HCT116 (cell line): ENCODE measurements around the gene IL20. TPM values are rescaled to one million over a fixed set of nuclear protein-coding genes. Genes with fewer than 3 reads are reported as not detected.

Experiments
- ATAC-seq: fragments of 200-7000 bp; cut with Tn5 transposase; 2 replicates; pipeline ENCODE4 v1.9.1; 2020; ENCODE audit warnings: mild to moderate bottlenecking, moderate library complexity
- BruUV-seq: library from RNA; stranded (reverse); fragments of 400-500 nt; replicated peaks from 2 replicates; lab custom pipeline; 2021; lab: Mats Ljungman, UMichigan
- CTCF ChIA-PET: fragments of 300-600 bp; sonication (Branson Sonifier 250); formaldehyde crosslinking; loops from one replicate; lab custom pipeline; 2021; ENCODE audit warnings: antibody characterized with exemption; lab: Charles Lee
- POLR2A ChIA-PET: fragments of 300-600, 350-600 bp; sonication (Branson Sonifier 250); formaldehyde crosslinking; loops from one replicate; lab custom pipeline; 2021; ENCODE audit warnings: antibody characterized with exemption; lab: Charles Lee
- RAD21 ChIA-PET, 2 experiments: fragments of 300-600 bp; sonication (Branson Sonifier 250); formaldehyde crosslinking; loops; one replicate each; lab custom pipeline; 2023; ENCODE audit warnings: low total read pairs in 2 of 2; ENCODE audit not compliant: uncharacterized antibody in 2 of 2, unreplicated experiment in 2 of 2, low non-redundant PET in 1 of 2; lab: Charles Lee
- DNase-seq: peaks from one replicate; pipeline ENCODE4 v3.0.0-alpha.2; 2010; ENCODE audit warnings: low read depth, low spot score
- H2AFZ ChIP-seq: fragments of 200-600 bp; shearing (Covaris generic), sonication (generic); 2 replicates; pipeline ENCODE4 v1.6.1; 2017; ENCODE audit warnings: low read depth, mixed run types, mixed read lengths, antibody characterized with exemption, low read length; ENCODE audit not compliant: poor library complexity, severe bottlenecking
- H3K27ac ChIP-seq: 2 replicates; pipeline ENCODE4 v1.5.1; 2012; ENCODE audit warnings: low read depth, low read length
- H3K27me3 ChIP-seq: fragments of 200-600 bp; sonication (generic); 2 replicates; pipeline ENCODE4 v1.6.1; 2016; ENCODE audit warnings: mixed run types, low read length, mixed read lengths; ENCODE audit not compliant: insufficient read depth
- H3K36me3 ChIP-seq, 2 experiments: fragments of 200-500 bp in 1 of 2; fragments of 200-600 bp in 1 of 2; sonication (Bioruptor generic) in 1 of 2; sonication (generic) in 1 of 2; 2 replicates each; pipeline versions ENCODE4 v1.5.1 to v1.6.1; 2014 to 2016; ENCODE audit warnings: low read length in 2 of 2, inconsistent platforms in 1 of 2, mixed read lengths in 1 of 2, mixed run types in 1 of 2; ENCODE audit not compliant: insufficient read depth in 2 of 2, control insufficient read depth in 1 of 2
- H3K4me1 ChIP-seq, 2 experiments: fragments of 200-600 bp in 1 of 2; sonication (generic) in 1 of 2; 2 replicates each; pipeline versions ENCODE4 v1.5.1 to v1.6.1; 2012 to 2017; ENCODE audit warnings: low read length in 2 of 2, inconsistent platforms in 1 of 2, mild to moderate bottlenecking in 1 of 2, mixed read lengths in 1 of 2, mixed run types in 1 of 2, moderate library complexity in 1 of 2; ENCODE audit not compliant: insufficient read depth in 2 of 2, control insufficient read depth in 1 of 2
- H3K4me2 ChIP-seq: fragments of 200-600 bp; sonication (generic); 2 replicates; pipeline ENCODE4 v1.6.1; 2017; ENCODE audit warnings: mixed run types, low read length, mixed read lengths
- H3K4me3 ChIP-seq, 2 experiments: fragments of 200-600 bp in 1 of 2; sonication (generic) in 1 of 2; replicated peaks in 1 of 2; 2 replicates each; pipeline ENCODE4 v1.5.1; 2011 to 2016; ENCODE audit warnings: low read length in 2 of 2, control low read depth in 1 of 2, low read depth in 1 of 2, mild to moderate bottlenecking in 1 of 2, mixed read lengths in 1 of 2, mixed run types in 1 of 2
- H3K79me2 ChIP-seq: fragments of 200-600 bp; sonication (generic); 2 replicates; pipeline ENCODE4 v1.6.1; 2017; ENCODE audit warnings: mild to moderate bottlenecking, mixed run types, low read length, moderate library complexity, mixed read lengths; ENCODE audit not compliant: insufficient read depth
- H3K9ac ChIP-seq: fragments of 200-600 bp; sonication (generic); 2 replicates; pipeline ENCODE4 v1.6.1; 2016; ENCODE audit warnings: low read length, mixed read lengths
- H3K9me2 ChIP-seq: fragments of 200-600 bp; sonication (generic), shearing (Covaris generic); 2 replicates; pipeline ENCODE4 v1.6.1; 2017; ENCODE audit warnings: mixed run types, mild to moderate bottlenecking, moderate library complexity; ENCODE audit not compliant: insufficient read depth
- H3K9me3 ChIP-seq, 2 experiments: fragments of 200-500 bp in 1 of 2; fragments of 200-600 bp in 1 of 2; sonication (Bioruptor generic) in 1 of 2; sonication (generic) in 1 of 2; 2 replicates each; pipeline ENCODE4 v1.6.1; 2014 to 2017; ENCODE audit warnings: low read length in 2 of 2, mixed read lengths in 2 of 2, inconsistent platforms in 1 of 2, low read depth in 1 of 2, mild to moderate bottlenecking in 1 of 2, mixed run types in 1 of 2, moderate library complexity in 1 of 2; ENCODE audit not compliant: control insufficient read depth in 1 of 2, insufficient read depth in 1 of 2
- H4K20me1 ChIP-seq: fragments of 200-600 bp; sonication (generic), shearing (Covaris generic); 2 replicates; pipeline ENCODE4 v1.6.1; 2017; ENCODE audit warnings: mixed run types, mild to moderate bottlenecking, moderate library complexity; ENCODE audit not compliant: insufficient read depth
- CEBPB ChIP-seq: IDR thresholded peaks from 2 replicates; pipeline ENCODE4 v1.6.1; 2012; ENCODE audit warnings: low read depth
- CTCF ChIP-seq, 3 experiments: fragments of 200-600 bp in 1 of 3; sonication (generic) in 1 of 3; IDR thresholded peaks in 2 of 3; conservative IDR thresholded peaks in 1 of 3; 2 replicates each; pipeline ENCODE4 v1.5.1; 2012 to 2017; ENCODE audit warnings: low read depth in 2 of 3, low read length in 2 of 3, antibody characterized with exemption in 1 of 3, borderline replicate concordance in 1 of 3, control low read depth in 1 of 3, mild to moderate bottlenecking in 1 of 3, mixed read lengths in 1 of 3, mixed run types in 1 of 3, moderate library complexity in 1 of 3; ENCODE audit not compliant: insufficient read depth in 1 of 3
- ELF1 ChIP-seq: IDR thresholded peaks from 2 replicates; pipeline ENCODE4 v1.6.1; 2012; ENCODE audit warnings: low read depth, borderline replicate concordance
- EZH2phosphoT487 ChIP-seq: fragments of 200-600 bp; IDR thresholded peaks from 2 replicates; pipeline ENCODE4 v1.6.1; 2018; ENCODE audit warnings: antibody characterized with exemption, borderline replicate concordance
- FOSL1 ChIP-seq: IDR thresholded peaks from 2 replicates; pipeline ENCODE4 v1.6.1; 2012; ENCODE audit warnings: low read depth
- JUND ChIP-seq: IDR thresholded peaks from 2 replicates; pipeline ENCODE4 v1.6.1; 2012
- SP1 ChIP-seq: IDR thresholded peaks from 2 replicates; pipeline ENCODE4 v1.6.1; 2012; ENCODE audit warnings: low read depth
- SRF ChIP-seq: IDR thresholded peaks from 2 replicates; pipeline ENCODE4 v1.6.1; 2012; ENCODE audit warnings: low read depth
- TCF7L2 ChIP-seq: IDR thresholded peaks from 2 replicates; pipeline ENCODE4 v1.7.0; 2011; ENCODE audit warnings: borderline replicate concordance, inconsistent platforms; ENCODE audit not compliant: insufficient read depth, insufficient read length; ENCODE audit errors: extremely low read depth
- ZFX ChIP-seq: fragments of 450-650 bp; IDR thresholded peaks from 2 replicates; pipeline ENCODE4 v1.6.1; 2017
- intact Hi-C: fragments of 100-400 bp; cut with micrococcal nuclease; formaldehyde crosslinking; loops from 2 replicates; pipeline ENCODE4 v1.10.0; 2022
- total RNA-seq: library from RNA; stranded (reverse); gene quantifications from one replicate; pipeline ENCODE4 v1.2.1, GENCODE V29; 2021; ENCODE audit not compliant: unreplicated experiment

The IL20 gene
- total RNA-seq, 1 experiment from 2014 or later, result not detected

GRCh38 chr1:206909883-206910318 lies 44.5 kb downstream of the IL20 start:
- Histone ChIP-seq H3K9me2 (no peaks in the 10 kb centered on the region), H3K36me3 (no peaks in the 10 kb centered on the region), H3K9me3 (no peaks in the 10 kb centered on the region), H3K4me1 (peaks cover 8 to 40% of the 10 kb centered on the region in 2 experiments), H4K20me1 (no peaks in the 10 kb centered on the region), H3K4me2 (peak overlapping the region; percentile 86), H3K79me2 (no peaks in the 10 kb centered on the region), H2AFZ (peak overlapping the region; percentile 36), H3K27ac (no peak overlapping the region), H3K4me3 (peak overlapping the region; percentile 37 to 60), H3K9ac (peak overlapping the region; percentile 50), H3K27me3 (no peaks in the 10 kb centered on the region; the same call in 1 of the 2 replicates)
- intact Hi-C loops, result loop anchor here (2.0 to 5.0 kb wide), 4 partner anchors 73 to 433 kb away; no protein-coding TSS in a partner anchor
- BruUV-seq, result no TSS peak
- no peak for ATAC-seq
- POLR2A ChIA-PET, result interaction anchor here (1.1 kb wide), 1 partner anchor 297 kb away, joined by 3 read pairs; the partner anchor contains the start of gene EIF2D
- RAD21 ChIA-PET, result interaction anchor here in 1 of 2 experiments (1.2 kb wide), 1 partner anchor 175 kb away, joined by 3 read pairs; no protein-coding TSS in a partner anchor
- DNase-seq, result no peak
- CTCF ChIA-PET, result interaction anchor here (1.0 to 2.3 kb wide), 14 partner anchors 12 to 591 kb away, joined by 3 to 13 read pairs (median 5); partner anchors contain the start of genes FCMR and IL20
- TF ChIP-seq JUND (no peak), FOSL1 (no peak), ZFX (no peak), ELF1 (no peak), CTCF (IDR thresholded peaks at IDR 0.05 in 2 of 3, conservative IDR thresholded peaks at IDR 0.05 in 1 of 3; ENCODE audit: borderline replicate concordance in 1 of 3, insufficient read depth in 1 of 3, low read depth in 2 of 3, low read length in 2 of 3) (no peak), SP1 (no peak), SRF (no peak), CEBPB (no peak), TCF7L2 (no peak), EZH2phosphoT487 (no peak)
- TF ChIP-seq, all 23 proteins: peak for 0
